NK-92 treated with Interleukin-12 subunit alpha and Interleukin-12 subunit beta, amount 100 ng/mL, for 24 hours (cell line): Measurements from ENCODE around the gene ATF7IP2.

Source experiments
- DNase-seq: peaks from one replicate; lab custom pipeline; 2025; lab: John Stamatoyannopoulos, UW

ATF7IP2 gene

GRCh38 chr16:10511829-10512228 is 126.0 kb downstream of the ATF7IP2 start:
- DNase-seq = no peak

DNA sequence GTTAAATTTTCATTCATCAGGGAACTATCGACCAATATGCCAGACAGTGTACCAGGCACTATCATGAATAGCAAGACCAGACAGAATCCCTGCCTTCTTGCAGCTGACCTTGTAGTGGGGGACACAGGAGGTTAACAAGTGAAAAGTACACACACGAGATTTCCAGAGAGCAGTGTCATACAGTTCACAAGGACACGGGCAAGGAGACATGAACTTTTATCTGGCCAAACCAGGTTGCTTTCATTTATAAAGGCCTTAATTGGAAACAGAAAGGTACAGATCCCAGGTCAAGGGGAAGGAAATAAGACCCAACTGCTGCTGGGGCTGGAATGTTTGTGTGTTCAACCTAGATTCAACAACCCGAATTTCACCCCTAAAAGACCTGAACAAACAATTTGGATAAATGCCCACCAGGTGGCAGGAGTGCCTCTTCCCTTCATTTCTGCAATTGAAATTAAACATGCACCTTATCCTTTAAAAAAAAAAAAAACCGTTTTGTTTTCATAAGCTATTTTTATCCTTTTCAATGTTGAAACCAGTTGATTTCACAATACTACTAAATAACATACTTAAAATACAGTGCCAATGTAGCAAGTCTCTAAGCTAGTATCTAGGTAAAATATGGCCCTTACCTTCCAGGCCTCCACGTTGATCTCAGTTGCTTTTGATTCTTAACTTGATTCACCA is 128.7 kb downstream of the ATF7IP2 start:
- DNase-seq = peak; percentile 25

DNA sequence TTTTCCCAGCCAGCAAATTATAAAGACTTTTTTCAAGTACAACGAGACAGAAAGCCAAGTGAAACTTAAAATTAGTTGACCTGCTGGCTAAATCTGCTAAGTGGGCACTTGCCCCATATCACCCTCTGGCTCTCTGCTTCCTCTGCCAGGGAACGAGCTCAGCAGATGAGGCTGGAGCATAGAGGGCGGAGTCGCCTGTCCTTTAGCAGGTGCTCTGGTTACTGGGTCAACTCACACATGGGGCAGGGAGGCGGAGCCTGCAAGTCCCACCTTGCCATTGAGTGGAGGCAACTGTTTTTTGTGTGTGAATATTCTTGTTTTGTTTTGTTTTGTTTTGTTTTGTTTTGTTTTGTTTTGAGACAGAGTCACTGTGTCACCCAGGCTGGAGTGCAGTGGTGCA is 132.0 kb downstream of the ATF7IP2 start:
- no peak for DNase-seq

DNA sequence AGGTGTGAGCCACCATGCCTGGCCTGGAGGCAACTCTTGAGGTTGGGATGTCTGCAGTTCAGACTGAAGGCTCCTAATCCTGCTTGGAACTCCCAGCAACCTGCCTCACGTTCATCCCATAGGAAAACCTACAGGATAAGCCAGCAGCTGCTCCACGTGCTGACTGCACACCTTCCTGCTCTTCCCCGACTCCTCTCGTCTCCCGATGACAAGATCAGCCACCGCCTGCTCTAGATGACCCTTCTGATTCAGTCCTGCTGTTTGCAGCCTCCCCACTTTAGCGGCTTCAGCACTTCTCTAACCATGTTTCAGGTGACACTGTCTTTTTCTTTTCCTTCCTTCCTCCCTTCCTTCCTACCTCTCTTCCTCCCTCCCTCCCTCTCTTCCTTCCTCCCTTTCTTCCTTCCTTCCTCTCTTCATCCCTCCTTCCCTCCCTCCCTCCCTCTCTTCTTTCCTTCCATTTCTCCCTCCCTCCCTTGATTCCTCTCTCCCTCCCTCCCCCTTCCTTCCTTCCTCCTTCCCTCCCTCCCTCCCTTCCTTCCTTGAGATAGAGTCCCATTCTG is 132.7 kb downstream of the ATF7IP2 start:
- no peak for DNase-seq

GRCh38 chr16:10519297-10519696 is 133.4 kb downstream of the ATF7IP2 start:
- no peak for DNase-seq

GRCh38 chr16:10519929-10520868 is 134.3 kb downstream of the ATF7IP2 start:
- DNase-seq = no peak

DNA sequence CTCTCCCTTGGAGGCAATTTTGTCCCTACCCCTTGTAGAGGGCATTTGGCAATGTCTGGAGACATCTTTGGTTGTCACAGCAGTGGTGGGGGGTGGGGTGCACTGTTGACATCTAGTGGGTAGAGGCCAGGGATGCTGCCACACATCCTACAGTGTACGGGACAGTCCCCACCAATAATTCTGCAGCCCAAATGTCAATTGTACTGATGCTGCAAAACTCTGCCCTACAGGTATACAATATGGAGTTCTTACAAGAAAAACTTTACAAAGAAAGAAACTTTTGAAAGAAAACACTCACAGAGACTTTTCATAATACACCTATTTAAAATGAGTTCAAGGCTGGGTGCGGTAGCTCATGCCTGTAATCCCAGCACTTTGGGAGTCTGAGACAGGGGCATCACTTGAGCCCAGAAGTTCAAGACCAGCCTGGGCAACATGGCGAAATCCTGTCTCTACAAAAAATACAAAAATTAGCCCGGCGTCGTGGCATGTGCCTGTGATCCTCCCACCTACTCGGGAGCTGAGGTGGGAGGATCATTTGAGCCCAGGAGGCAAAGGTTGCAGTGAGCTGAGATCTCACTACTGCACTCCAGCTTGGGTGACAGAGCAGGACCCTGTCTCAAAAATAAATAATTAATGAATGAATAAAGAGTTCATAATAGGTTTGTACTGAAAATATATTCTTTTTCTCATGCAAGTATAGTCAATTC is 135.2 kb downstream of the ATF7IP2 start:
- no peak for DNase-seq

- peak; percentile 20 for DNase-seq
Observed at GRCh38 chr16:10521681-10522274, 135.9 kb downstream of the ATF7IP2 start.

GRCh38 chr16:10522966-10523365 is 137.1 kb downstream of the ATF7IP2 start:
- DNase-seq = no peak

- DNase-seq = no peak
Observed at GRCh38 chr16:10525214-10525825, 139.5 kb downstream of the ATF7IP2 start.

DNA sequence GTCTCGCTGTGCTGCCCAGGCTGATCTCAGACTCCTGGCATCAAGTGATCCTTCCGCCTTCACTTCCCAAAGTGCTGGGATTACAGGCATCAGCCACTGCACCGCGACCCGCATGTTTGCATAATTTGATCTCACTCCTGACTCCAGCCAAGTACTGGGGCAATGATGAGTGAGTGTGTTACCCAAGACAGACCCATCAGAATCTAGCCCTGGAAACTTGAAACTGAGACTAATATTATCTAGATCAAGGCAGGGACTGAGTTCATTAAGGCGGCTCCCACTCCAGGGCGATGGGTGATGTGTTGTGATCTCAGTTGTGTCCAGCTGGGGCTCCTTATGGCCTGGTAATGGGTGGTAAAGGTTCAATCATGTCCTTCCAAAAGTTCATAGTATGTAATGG is 141.1 kb downstream of the ATF7IP2 start:
- DNase-seq = no peak

- no peak for DNase-seq
Observed at GRCh38 chr16:10528635-10529034, 142.8 kb downstream of the ATF7IP2 start.

GRCh38 chr16:10529895-10530669 is 144.2 kb downstream of the ATF7IP2 start:
- no peak for DNase-seq

- DNase-seq = no peak
Observed at GRCh38 chr16:10530685-10531084, 144.8 kb downstream of the ATF7IP2 start.

GRCh38 chr16:10531582-10531981 is 145.7 kb downstream of the ATF7IP2 start:
- no peak for DNase-seq
